ENCODE measurements around the gene EI24.

DNA sequence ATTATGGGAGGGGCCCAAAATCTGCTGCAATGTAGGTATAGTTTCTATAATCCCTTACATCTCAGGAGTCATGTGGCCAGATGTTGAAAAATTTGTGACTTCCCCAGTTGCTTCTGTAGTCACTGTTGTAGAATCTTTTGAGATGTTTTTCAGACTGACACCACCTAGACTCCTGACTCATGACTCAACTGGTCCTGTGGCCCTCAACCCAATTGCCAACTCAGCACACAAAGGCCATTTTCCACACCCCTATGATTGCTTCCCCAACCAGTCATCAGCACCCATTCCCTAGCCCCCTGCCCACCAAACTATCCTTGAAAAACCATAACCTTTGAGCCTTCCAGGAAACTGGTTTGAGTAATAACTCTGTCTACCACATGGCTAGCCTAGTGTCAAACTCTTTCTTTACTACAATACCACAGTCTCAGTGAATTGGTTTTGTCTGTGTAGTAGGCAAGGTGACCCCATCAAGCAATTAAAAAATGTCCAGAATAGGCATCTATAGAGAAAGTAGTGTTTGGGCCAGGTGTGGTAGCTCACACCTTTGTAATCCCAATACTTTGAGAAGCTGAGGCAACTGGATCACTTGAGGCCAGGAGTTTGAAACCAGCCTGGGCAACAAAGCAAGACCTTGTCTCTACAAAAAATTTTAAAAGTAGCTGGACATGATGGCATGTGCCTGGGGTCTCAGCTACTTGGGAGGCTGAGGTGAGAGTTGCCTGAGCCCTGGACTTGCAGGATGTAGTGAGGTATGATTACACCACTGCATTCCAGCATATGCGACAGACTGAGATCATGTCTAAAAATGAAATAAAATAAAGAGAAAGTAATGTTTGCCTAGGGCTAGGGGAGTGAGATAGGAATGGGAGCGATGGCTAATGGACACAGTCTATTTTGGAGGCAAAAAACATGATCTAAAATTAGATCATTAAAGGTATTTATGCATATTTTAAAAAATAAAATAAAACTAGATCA, 49.1 kb upstream of the EI24 start:
- TF ChIP-seq, protein P1, sequence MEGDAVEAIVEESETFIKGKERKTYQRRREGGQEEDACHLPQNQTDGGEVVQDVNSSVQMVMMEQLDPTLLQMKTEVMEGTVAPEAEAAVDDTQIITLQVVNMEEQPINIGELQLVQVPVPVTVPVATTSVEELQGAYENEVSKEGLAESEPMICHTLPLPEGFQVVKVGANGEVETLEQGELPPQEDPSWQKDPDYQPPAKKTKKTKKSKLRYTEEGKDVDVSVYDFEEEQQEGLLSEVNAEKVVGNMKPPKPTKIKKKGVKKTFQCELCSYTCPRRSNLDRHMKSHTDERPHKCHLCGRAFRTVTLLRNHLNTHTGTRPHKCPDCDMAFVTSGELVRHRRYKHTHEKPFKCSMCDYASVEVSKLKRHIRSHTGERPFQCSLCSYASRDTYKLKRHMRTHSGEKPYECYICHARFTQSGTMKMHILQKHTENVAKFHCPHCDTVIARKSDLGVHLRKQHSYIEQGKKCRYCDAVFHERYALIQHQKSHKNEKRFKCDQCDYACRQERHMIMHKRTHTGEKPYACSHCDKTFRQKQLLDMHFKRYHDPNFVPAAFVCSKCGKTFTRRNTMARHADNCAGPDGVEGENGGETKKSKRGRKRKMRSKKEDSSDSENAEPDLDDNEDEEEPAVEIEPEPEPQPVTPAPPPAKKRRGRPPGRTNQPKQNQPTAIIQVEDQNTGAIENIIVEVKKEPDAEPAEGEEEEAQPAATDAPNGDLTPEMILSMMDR (optimal IDR thresholded peaks at IDR 0.05 in 1 of 3, IDR thresholded peaks at IDR 0.05 in 1 of 3, conservative IDR thresholded peaks at IDR 0.05 in 1 of 3; ENCODE audit: extremely low read depth in 1 of 3, insufficient read depth in 2 of 3, low read length in 3 of 3): no peak
- no peak for TF ChIP-seq EZH2 (IDR thresholded peaks at IDR 0.05; ENCODE audit: low read length)

Measured in keratinocyte (primary cell).